ENCODE data around the gene BCL2L11.

Gene BCL2L11

GRCh38 chr2:111149882-111150455 is 29.3 kb downstream of the BCL2L11 start:
- Histone ChIP-seq H3K9ac (no peak overlapping the region), H3K4me2 (no peak overlapping the region)
- no peak for TF ChIP-seq Cebpa-rat (IDR thresholded peaks at IDR 0.05)

DNA sequence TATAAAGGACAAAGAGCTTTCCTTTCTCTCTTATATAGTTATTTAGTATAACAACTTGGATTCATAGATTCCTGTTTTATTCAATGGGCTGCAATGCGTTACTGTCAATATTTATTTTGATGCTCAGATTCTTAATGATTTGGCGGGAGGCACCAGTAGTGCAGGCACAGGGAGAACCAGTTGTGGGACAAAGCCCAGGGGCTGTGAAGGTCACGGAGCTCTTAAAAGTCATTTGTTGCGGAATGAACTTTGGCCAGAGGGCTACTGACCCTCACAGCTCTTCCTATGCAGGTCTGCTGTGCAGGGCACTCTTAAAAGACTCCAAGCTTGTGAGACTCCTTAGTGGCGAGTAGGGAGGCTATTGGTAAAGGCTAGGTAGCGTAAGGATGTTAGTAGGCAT is 34.0 kb downstream of the BCL2L11 start:
- Histone ChIP-seq H4K20me1 (peaks cover 52% of the 10 kb centered on the region), H3K4me1 (peaks cover 17% of the 10 kb centered on the region), H3K4me3 (no peak overlapping the region), H3K27ac (no peak overlapping the region), H3K27me3 (no peaks in the 10 kb centered on the region), H3K9ac (no peak overlapping the region), H3K9me3 (no peaks in the 10 kb centered on the region), H3K4me2 (no peak overlapping the region), H3K36me3 (peaks cover 92% of the 10 kb centered on the region)
- no peak for TF ChIP-seq Cebpa-rat (IDR thresholded peaks at IDR 0.05)

More at GRCh38 chr2:111149882-111150455, 29.3 kb downstream of the BCL2L11 start:
- Histone ChIP-seq H3K27ac (no peak overlapping the region), H3K9me3 (no peaks in the 10 kb centered on the region), H4K20me1 (peaks cover 43% of the 10 kb centered on the region), H3K4me1 (no peaks in the 10 kb centered on the region), H3K36me3 (peaks cover 52% of the 10 kb centered on the region), H3K27me3 (no peaks in the 10 kb centered on the region), H3K4me3 (no peak overlapping the region)

GRCh38 chr2:111155610-111156009 is 34.9 kb downstream of the BCL2L11 start:
- H3K27ac ChIP-seq = no peak overlapping the region
- no peaks in the 10 kb centered on the region for H3K9me3 ChIP-seq
- no peak overlapping the region for H3K4me2 ChIP-seq
- no peaks in the 10 kb centered on the region for H3K27me3 ChIP-seq
- peaks cover 17% of the 10 kb centered on the region for H3K4me1 ChIP-seq
- no peak for TF ChIP-seq Cebpa-rat (IDR thresholded peaks at IDR 0.05)
- H3K9ac ChIP-seq = no peak overlapping the region
- peaks cover 61% of the 10 kb centered on the region for H4K20me1 ChIP-seq
- H3K4me3 ChIP-seq = no peak overlapping the region
- H3K36me3 ChIP-seq = peaks cover 91% of the 10 kb centered on the region

DNA sequence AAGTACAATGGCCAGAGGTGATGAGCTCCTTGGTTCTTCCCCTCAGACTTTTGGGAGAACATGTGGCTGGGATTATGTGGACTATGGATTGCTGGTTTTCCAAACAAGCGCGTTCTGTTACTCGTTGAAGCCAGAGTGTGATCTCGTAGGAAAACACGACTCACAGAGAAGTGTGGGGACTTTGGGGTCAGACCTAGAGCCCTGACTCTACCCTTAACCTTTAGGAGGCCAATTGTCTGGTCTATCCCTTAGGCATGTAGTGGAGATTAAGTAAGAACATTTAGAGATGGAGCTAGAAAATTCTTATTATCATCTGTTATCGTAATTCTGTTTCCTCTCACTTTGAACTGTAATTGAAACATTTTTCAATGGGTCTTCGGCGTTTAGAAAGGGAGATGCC is 35.8 kb downstream of the BCL2L11 start:
- Histone ChIP-seq H4K20me1 (peaks cover 64% of the 10 kb centered on the region), H3K27ac (no peak overlapping the region), H3K9me3 (no peaks in the 10 kb centered on the region), H3K36me3 (peaks cover 92% of the 10 kb centered on the region), H3K9ac (no peak overlapping the region), H3K4me3 (no peak overlapping the region), H3K27me3 (no peaks in the 10 kb centered on the region), H3K4me1 (peaks cover 17% of the 10 kb centered on the region), H3K4me2 (no peak overlapping the region)
- TF ChIP-seq Cebpa-rat (IDR thresholded peaks at IDR 0.05) = no peak

- Histone ChIP-seq H3K4me3 (no peak overlapping the region), H3K4me2 (peak overlapping the region; percentile 40; the same call in 1 of the 2 replicates), H3K36me3 (peaks cover 92% of the 10 kb centered on the region), H4K20me1 (peaks cover 67% of the 10 kb centered on the region), H3K9ac (no peak overlapping the region), H3K4me1 (peaks cover 19% of the 10 kb centered on the region), H3K27me3 (no peaks in the 10 kb centered on the region), H3K9me3 (no peaks in the 10 kb centered on the region), H3K27ac (no peak overlapping the region)
- no peak for TF ChIP-seq Cebpa-rat (IDR thresholded peaks at IDR 0.05)
Observed at GRCh38 chr2:111157071-111157661, 36.5 kb downstream of the BCL2L11 start.

GRCh38 chr2:111157798-111158197 is 37.1 kb downstream of the BCL2L11 start:
- H3K27me3 ChIP-seq = no peaks in the 10 kb centered on the region
- no peak overlapping the region for H3K27ac ChIP-seq
- no peak overlapping the region for H3K4me3 ChIP-seq
- no peak for TF ChIP-seq Cebpa-rat (IDR thresholded peaks at IDR 0.05)
- peak overlapping the region; percentile 40; the same call in 1 of the 2 replicates for H3K4me2 ChIP-seq
- no peak overlapping the region for H3K9ac ChIP-seq
- peaks cover 68% of the 10 kb centered on the region for H4K20me1 ChIP-seq
- peaks cover 25% of the 10 kb centered on the region for H3K4me1 ChIP-seq
- H3K9me3 ChIP-seq = no peaks in the 10 kb centered on the region
- peaks cover 91% of the 10 kb centered on the region for H3K36me3 ChIP-seq

DNA sequence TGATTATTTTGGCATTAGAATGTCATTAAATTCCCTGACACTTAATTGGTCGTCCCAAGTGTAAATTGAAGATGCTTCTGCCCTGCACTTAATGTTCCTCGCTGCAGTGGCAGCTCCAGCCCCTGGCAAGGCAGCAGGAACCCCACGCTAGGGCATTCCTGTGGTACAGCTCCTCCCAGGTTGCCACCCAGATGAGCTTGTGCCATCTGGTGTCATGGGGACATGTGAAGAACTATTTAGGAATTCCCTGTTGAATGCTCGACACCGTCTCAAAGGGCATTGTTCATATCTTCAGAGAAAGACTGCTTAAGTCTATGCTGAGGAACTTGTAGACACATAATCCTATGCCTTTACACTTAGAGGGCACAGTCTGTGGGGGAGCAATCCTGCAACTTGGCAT is 38.9 kb downstream of the BCL2L11 start:
- H3K27ac ChIP-seq = no peak overlapping the region
- peaks cover 29% of the 10 kb centered on the region for H3K4me1 ChIP-seq
- H3K4me2 ChIP-seq = no peak overlapping the region
- H3K36me3 ChIP-seq = peaks cover 89% of the 10 kb centered on the region
- H3K4me3 ChIP-seq = no peak overlapping the region
- H3K27me3 ChIP-seq = no peaks in the 10 kb centered on the region
- H3K9ac ChIP-seq = no peak overlapping the region
- peaks cover 76% of the 10 kb centered on the region for H4K20me1 ChIP-seq
- H3K9me3 ChIP-seq = no peaks in the 10 kb centered on the region
- TF ChIP-seq Cebpa-rat (IDR thresholded peaks at IDR 0.05) = no peak

GRCh38 chr2:111160758-111161157 is 40.0 kb downstream of the BCL2L11 start:
- no peaks in the 10 kb centered on the region for H3K27me3 ChIP-seq
- no peak overlapping the region for H3K27ac ChIP-seq
- H3K4me1 ChIP-seq = peaks cover 29% of the 10 kb centered on the region
- H3K36me3 ChIP-seq = peaks cover 89% of the 10 kb centered on the region
- no peak overlapping the region for H3K4me2 ChIP-seq
- H3K9me3 ChIP-seq = no peaks in the 10 kb centered on the region
- H3K9ac ChIP-seq = no peak overlapping the region
- H3K4me3 ChIP-seq = no peak overlapping the region
- peaks cover 72% of the 10 kb centered on the region for H4K20me1 ChIP-seq
- TF ChIP-seq Cebpa-rat (IDR thresholded peaks at IDR 0.05) = no peak

- H3K27ac ChIP-seq = no peak overlapping the region
- TF ChIP-seq Cebpa-rat (IDR thresholded peaks at IDR 0.05) = no peak
Observed at GRCh38 chr2:111161971-111162370, 41.3 kb downstream of the BCL2L11 start.

DNA sequence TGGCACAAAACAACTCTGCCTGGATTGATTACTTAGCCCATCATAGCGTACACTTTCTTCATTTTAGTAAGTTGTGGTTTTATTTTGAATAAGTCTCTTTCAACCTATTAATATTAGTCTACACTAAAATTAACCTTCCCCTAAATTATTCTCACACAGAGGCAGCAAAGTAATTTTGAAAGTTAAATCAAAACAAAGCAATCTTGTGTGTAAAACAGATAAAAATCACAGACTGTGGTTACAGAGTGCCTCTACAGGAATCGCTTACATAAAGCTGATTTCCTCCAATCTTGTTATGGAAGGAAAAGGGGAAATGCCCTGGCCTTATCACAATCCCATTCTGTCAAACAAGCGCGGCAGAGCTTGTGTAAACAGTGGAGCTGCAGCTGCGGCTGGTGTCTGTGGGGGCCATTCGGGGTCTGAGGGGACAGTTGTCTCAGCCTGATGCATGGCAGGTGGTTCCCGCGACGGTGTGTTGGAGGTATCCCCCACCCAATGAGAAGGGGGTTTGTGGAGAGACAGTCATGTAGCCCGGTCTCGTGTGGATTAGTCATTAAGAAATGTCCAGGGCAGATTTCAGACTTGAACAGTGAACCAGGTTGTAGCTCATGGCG is 42.1 kb downstream of the BCL2L11 start:
- H3K9ac ChIP-seq = 0 out of 2 replicates have a peak overlapping the region, but pooled peaks have one; percentile 33
- H3K4me3 ChIP-seq = no peak overlapping the region
- no peaks in the 10 kb centered on the region for H3K27me3 ChIP-seq
- H3K9me3 ChIP-seq = no peaks in the 10 kb centered on the region
- peaks cover 56% of the 10 kb centered on the region for H4K20me1 ChIP-seq
- no peak overlapping the region for H3K4me2 ChIP-seq
- H3K27ac ChIP-seq = no peak overlapping the region
- H3K4me1 ChIP-seq = peaks cover 16% of the 10 kb centered on the region
- peaks cover 91% of the 10 kb centered on the region for H3K36me3 ChIP-seq
- no peak for TF ChIP-seq Cebpa-rat (IDR thresholded peaks at IDR 0.05)

More at GRCh38 chr2:111161971-111162370, 41.3 kb downstream of the BCL2L11 start:
- H3K27me3 ChIP-seq = no peaks in the 10 kb centered on the region
- peaks cover 24% of the 10 kb centered on the region for H3K4me1 ChIP-seq
- H3K36me3 ChIP-seq = peaks cover 90% of the 10 kb centered on the region
- no peak overlapping the region for H3K9ac ChIP-seq
- no peak overlapping the region for H3K4me2 ChIP-seq
- H3K4me3 ChIP-seq = no peak overlapping the region
- H4K20me1 ChIP-seq = peaks cover 65% of the 10 kb centered on the region
- no peaks in the 10 kb centered on the region for H3K9me3 ChIP-seq
